H1 (cell line): ENCODE measurements around the gene C21orf91. TPM values are rescaled to one million over a fixed set of nuclear protein-coding genes. Genes with fewer than 3 reads are reported as not detected.

Experiments
- CTCF ChIA-PET: fragments of 300-600 bp; sonication (Branson Sonifier 250); formaldehyde crosslinking; loops from one replicate; lab custom pipeline; 2021; ENCODE audit not compliant: partially characterized antibody; lab: Charles Lee
- POLR2A ChIA-PET: fragments of 300-600 bp; sonication (Branson Sonifier 250); formaldehyde crosslinking; loops from one replicate; lab custom pipeline; 2021; ENCODE audit warnings: inconsistent platforms; ENCODE audit not compliant: partially characterized antibody; lab: Charles Lee
- DNase-seq, 2 experiments: peaks; one replicate each; pipeline versions ENCODE4 v3.0.0 to v3.0.0-alpha.2; 2010 to 2022; ENCODE audit warnings: low spot score in 2 of 2, low read depth in 1 of 2, mixed read lengths in 1 of 2
- FAIRE-seq: peaks from 2 replicates; lab custom pipeline; 2011; peaks lifted over from hg19 to GRCh38; lab: Jason Lieb, UNC
- H2AFZ ChIP-seq: 2 replicates; pipeline ENCODE4 v1.8.1; 2012; ENCODE audit warnings: low read length, inconsistent platforms
- H2AK5ac ChIP-seq: 2 replicates; pipeline ENCODE4 v1.6.1; 2013; ENCODE audit warnings: low read depth, low read length
- H2BK120ac ChIP-seq: replicated peaks from 2 replicates; pipeline ENCODE3; 2013; ENCODE audit warnings: low read depth, low read length, inconsistent platforms
- H2BK12ac ChIP-seq: 2 replicates; pipeline ENCODE4 v1.6.1; 2013; ENCODE audit warnings: low read depth, low read length
- H2BK15ac ChIP-seq: 2 replicates; pipeline ENCODE4 v1.6.1; 2013; ENCODE audit warnings: low read length
- H2BK20ac ChIP-seq: 2 replicates; pipeline ENCODE4 v1.6.1; 2013; ENCODE audit warnings: low read length
- H2BK5ac ChIP-seq: 2 replicates; pipeline ENCODE4 v1.6.1; 2013; ENCODE audit warnings: low read depth, low read length
- H3K14ac ChIP-seq: 2 replicates; pipeline ENCODE4 v1.6.1; 2013; ENCODE audit warnings: inconsistent platforms; ENCODE audit not compliant: insufficient read length
- H3K18ac ChIP-seq: 2 replicates; pipeline ENCODE4 v1.6.1; 2013; ENCODE audit warnings: low read length; ENCODE audit errors: extremely low read depth
- H3K23ac ChIP-seq: 2 replicates; pipeline ENCODE4 v1.6.1; 2013; ENCODE audit warnings: inconsistent platforms; ENCODE audit not compliant: insufficient read length
- H3K23me2 ChIP-seq: 2 replicates; pipeline ENCODE4 v1.6.1; 2013; ENCODE audit warnings: low read depth, low read length
- H3K27ac ChIP-seq: 2 replicates; pipeline ENCODE4 v1.6.1; 2011; ENCODE audit warnings: low read depth, low read length, inconsistent platforms
- H3K27me3 ChIP-seq, 4 experiments: replicated peaks in 1 of 4; 1 replicate in 1 of 4; 2 replicates in 3 of 4; pipeline versions ENCODE4 v1.6.1 to v1.8.1; 2011 to 2013; ENCODE audit warnings: low read length in 3 of 4, mild to moderate bottlenecking in 3 of 4, inconsistent platforms in 2 of 4, mixed read lengths in 2 of 4, moderate library complexity in 1 of 4; ENCODE audit not compliant: control insufficient read depth in 3 of 4, insufficient read depth in 3 of 4; ENCODE audit errors: extremely low read depth in 1 of 4
- H3K36me3 ChIP-seq, 4 experiments: 2 replicates each; pipeline versions ENCODE4 v1.6.1 to v1.8.1; 2011 to 2013; ENCODE audit warnings: mild to moderate bottlenecking in 4 of 4, low read length in 3 of 4, moderate library complexity in 2 of 4, control low read depth in 1 of 4, inconsistent platforms in 1 of 4; ENCODE audit not compliant: insufficient read depth in 4 of 4, control insufficient read depth in 2 of 4
- H3K4ac ChIP-seq: replicated peaks from 2 replicates; pipeline ENCODE3; 2013; ENCODE audit warnings: low read length, low read depth, mixed read lengths, inconsistent platforms; ENCODE audit not compliant: insufficient read length
- H3K4me1 ChIP-seq, 4 experiments: replicated peaks in 1 of 4; 1 replicate in 1 of 4; 2 replicates in 3 of 4; pipeline versions ENCODE4 v1.6.1 to v1.8.1; 2011 to 2013; ENCODE audit warnings: low read length in 3 of 4, inconsistent platforms in 2 of 4, mixed read lengths in 1 of 4; ENCODE audit not compliant: insufficient read depth in 4 of 4, control insufficient read depth in 3 of 4
- H3K4me2 ChIP-seq, 2 experiments: 2 replicates each; pipeline versions ENCODE4 v1.6.1 to v1.8.1; 2011 to 2013; ENCODE audit warnings: low read depth in 2 of 2, low read length in 2 of 2, control low read depth in 1 of 2, inconsistent platforms in 1 of 2, mild to moderate bottlenecking in 1 of 2; ENCODE audit not compliant: insufficient read depth in 1 of 2
- H3K4me3 ChIP-seq, 4 experiments: fragments of 200-600, 300-600 bp in 1 of 4; sonication (generic), shearing (Covaris generic), sonication (Bioruptor Twin) in 1 of 4; 2 replicates each; pipeline versions ENCODE4 v1.5.1 to v1.8.1; 2011 to 2016; ENCODE audit warnings: low read length in 4 of 4, low read depth in 3 of 4, control low read depth in 2 of 4, inconsistent platforms in 2 of 4, mild to moderate bottlenecking in 2 of 4, mixed read lengths in 1 of 4, moderate library complexity in 1 of 4; ENCODE audit not compliant: insufficient read depth in 2 of 4; ENCODE audit errors: extremely low read depth in 1 of 4
- H3K56ac ChIP-seq: replicated peaks from 2 replicates; pipeline ENCODE3; 2013; ENCODE audit warnings: low read depth, mild to moderate bottlenecking, mixed read lengths, low read length, inconsistent platforms; ENCODE audit not compliant: insufficient read length
- H3K79me1 ChIP-seq: 2 replicates; pipeline ENCODE4 v1.6.1; 2013; ENCODE audit warnings: low read depth, low read length, control low read depth
- H3K79me2 ChIP-seq, 2 experiments: 2 replicates each; pipeline versions ENCODE4 v1.6.1 to v1.8.1; 2012 to 2013; ENCODE audit warnings: low read length in 2 of 2, mild to moderate bottlenecking in 2 of 2, inconsistent platforms in 1 of 2; ENCODE audit not compliant: insufficient read depth in 2 of 2, control insufficient read depth in 1 of 2
- H3K9ac ChIP-seq, 4 experiments: replicated peaks in 1 of 4; 1 replicate in 1 of 4; 2 replicates in 3 of 4; pipeline versions ENCODE4 v1.6.1 to v1.8.1; 2011 to 2013; ENCODE audit warnings: low read depth in 3 of 4, low read length in 3 of 4, control low read depth in 2 of 4, mild to moderate bottlenecking in 2 of 4, moderate library complexity in 2 of 4, inconsistent platforms in 1 of 4; ENCODE audit errors: extremely low read depth in 1 of 4
- H3K9me3 ChIP-seq, 2 experiments: 2 replicates each; pipeline versions ENCODE4 v1.6.1 to v1.8.1; 2012 to 2013; ENCODE audit warnings: mild to moderate bottlenecking in 2 of 2, moderate library complexity in 2 of 2, control low read depth in 1 of 2, inconsistent platforms in 1 of 2, low read depth in 1 of 2, low read length in 1 of 2, mixed read lengths in 1 of 2; ENCODE audit not compliant: insufficient read depth in 2 of 2
- H4K20me1 ChIP-seq, 2 experiments: replicated peaks in 1 of 2; 2 replicates each; pipeline versions ENCODE3 to v1.8.1; 2011 to 2013; ENCODE audit warnings: inconsistent platforms in 2 of 2, low read length in 2 of 2, mild to moderate bottlenecking in 1 of 2; ENCODE audit not compliant: insufficient read depth in 2 of 2, control insufficient read depth in 1 of 2
- H4K5ac ChIP-seq: 2 replicates; pipeline ENCODE4 v1.6.1; 2013; ENCODE audit warnings: low read length, low read depth, mixed read lengths, inconsistent platforms; ENCODE audit not compliant: insufficient read length
- H4K8ac ChIP-seq: 2 replicates; pipeline ENCODE4 v1.8.0; 2013; ENCODE audit warnings: mild to moderate bottlenecking, moderate library complexity, low read length, inconsistent platforms; ENCODE audit not compliant: insufficient read depth; ENCODE audit errors: extremely low read depth
- H4K91ac ChIP-seq: replicated peaks from 2 replicates; pipeline ENCODE3; 2013; ENCODE audit warnings: low read length, mixed read lengths, inconsistent platforms; ENCODE audit not compliant: insufficient read length
- ASH2L ChIP-seq: fragments of 200-600, 300-600 bp; sonication (generic); IDR thresholded peaks from one replicate; pipeline ENCODE4 v1.7.1; 2017; ENCODE audit warnings: low read length
- CREB1 ChIP-seq: IDR thresholded peaks from 2 replicates; pipeline ENCODE4 v1.6.1; 2012; ENCODE audit warnings: inconsistent platforms
- CTBP2 ChIP-seq: IDR thresholded peaks from 2 replicates; pipeline ENCODE4 v1.7.0; 2011; ENCODE audit warnings: borderline replicate concordance, mild to moderate bottlenecking, moderate library complexity, mixed read lengths, low read length; ENCODE audit not compliant: insufficient read depth, insufficient read length
- CTCF ChIP-seq, 3 experiments: IDR thresholded peaks; 1 replicate in 2 of 3; 2 replicates in 1 of 3; pipeline versions ENCODE4 v1.5.1 to v1.6.1; 2011; ENCODE audit warnings: low read length in 3 of 3, mild to moderate bottlenecking in 3 of 3, inconsistent platforms in 2 of 3, low read depth in 1 of 3, moderate library complexity in 1 of 3; ENCODE audit not compliant: insufficient read depth in 1 of 3; ENCODE audit errors: control extremely low read depth in 1 of 3
- PHF8 ChIP-seq: fragments of 200-600 bp; sonication (generic); conservative IDR thresholded peaks from 2 replicates; pipeline ENCODE4 v1.7.1; 2012; ENCODE audit warnings: low read depth, mild to moderate bottlenecking, inconsistent platforms, low read length, moderate library complexity
- POU5F1 ChIP-seq: IDR thresholded peaks from 2 replicates; pipeline ENCODE4 v1.6.1; 2011; ENCODE audit warnings: low read depth, mild to moderate bottlenecking, low read length, moderate library complexity
- SIN3A ChIP-seq, 2 experiments: IDR thresholded peaks in 1 of 2; conservative IDR thresholded peaks in 1 of 2; 2 replicates each; pipeline ENCODE4 v1.6.1; 2011 to 2012; ENCODE audit warnings: low read length in 2 of 2, improper control_type of control experiment in 1 of 2, low read depth in 1 of 2, mild to moderate bottlenecking in 1 of 2
- SP2 ChIP-seq: IDR thresholded peaks from 2 replicates; pipeline ENCODE4 v1.6.1; 2012; ENCODE audit warnings: mild to moderate bottlenecking, low read length, inconsistent platforms
- SP4 ChIP-seq: IDR thresholded peaks from 2 replicates; pipeline ENCODE4 v1.6.1; 2012; ENCODE audit warnings: low read length, inconsistent platforms
- TAF7 ChIP-seq: optimal IDR thresholded peaks from 2 replicates; pipeline ENCODE3; 2011; ENCODE audit warnings: low read depth, mild to moderate bottlenecking, inconsistent platforms, low read length, moderate library complexity, borderline replicate concordance
- YY1 ChIP-seq: IDR thresholded peaks from 2 replicates; pipeline ENCODE4 v1.6.1; 2011; ENCODE audit warnings: low read depth, mild to moderate bottlenecking, low read length
- polyA plus RNA-seq, 7 experiments: library from polyadenylated mRNA; depleted of rRNA in 3 of 7; stranded (reverse) in 5 of 7; unstranded in 2 of 7; fragments of >200 nt in 5 of 7; fragments of 200-250 nt in 2 of 7; gene quantifications; 1 replicate in 5 of 7; 2 replicates in 1 of 7; 4 replicates in 1 of 7; pipeline versions ENCODE4 v1.2.1 to v1.2.3, GENCODE V29; 2011 to 2013; ENCODE audit warnings: missing spikeins in 2 of 7, mixed read lengths in 2 of 7
- total RNA-seq: library from RNA; stranded (reverse); fragmentation: NEBNext Ultra II Directional; extraction: Animal tissue kit (Norgen Biotek cat#: 25700); gene quantifications from 2 replicates; pipeline ENCODE4 v1.2.1, GENCODE V29; 2021
- TF ChIP-seq, protein P1 (sequence below): IDR thresholded peaks from 2 replicates; pipeline ENCODE4 v1.6.1; 2012; ENCODE audit warnings: inconsistent platforms

Gene C21orf91
- total and polyA plus RNA-seq, 2 of the 8 experiments (the other 6 are each of a cell fraction or from before 2014, with no cell fraction given) = 4.9 to 33.6 TPM

DNA sequence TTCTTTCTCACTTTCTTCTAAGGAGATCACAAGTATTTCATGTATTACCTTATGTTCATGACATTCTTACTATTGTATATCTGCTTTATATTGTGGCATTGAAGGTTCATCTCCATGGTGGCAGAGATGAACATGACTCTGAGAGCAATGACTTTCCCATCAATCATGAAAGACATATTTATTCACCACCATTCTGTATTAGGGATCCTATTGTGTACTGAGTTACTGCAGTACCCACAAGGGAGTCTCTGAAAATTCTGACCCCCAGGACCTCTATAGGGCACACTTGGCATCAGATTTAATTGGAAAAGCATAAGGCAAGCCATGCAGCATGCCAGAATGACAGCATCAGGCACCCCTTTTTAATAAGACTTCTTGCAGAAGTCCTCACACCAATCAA is 21.9 kb upstream of the C21orf91 start:
- no peaks in the 10 kb centered on the region for H3K27me3 ChIP-seq
- H3K18ac ChIP-seq = no peak overlapping the region
- H3K27ac ChIP-seq = no peak overlapping the region
- no peak overlapping the region for H2BK120ac ChIP-seq
- H4K5ac ChIP-seq = no peak overlapping the region
- no peak overlapping the region for H3K4ac ChIP-seq
- FAIRE-seq = no peak
- H2AK5ac ChIP-seq = no peak overlapping the region
- no peak overlapping the region for H2BK5ac ChIP-seq
- no peak for DNase-seq
- H3K14ac ChIP-seq = no peak overlapping the region
- H3K23me2 ChIP-seq = no peaks in the 10 kb centered on the region
- TF ChIP-seq POU5F1 (no peak), CTBP2 (no peak), CTCF (IDR thresholded peaks at IDR 0.05; ENCODE audit: control extremely low read depth in 1 of 3, insufficient read depth in 1 of 3, low read depth in 1 of 3, low read length in 3 of 3) (no peak), YY1 (no peak), SP2 (no peak), SP4 (no peak), PHF8 (no peak), SIN3A (conservative IDR thresholded peaks at IDR 0.05 in 1 of 2, IDR thresholded peaks at IDR 0.05 in 1 of 2; ENCODE audit: low read depth in 1 of 2, low read length in 2 of 2) (no peak), ASH2L (no peak), TAF7 (no peak), CREB1 (no peak)
- TF ChIP-seq, protein P1, sequence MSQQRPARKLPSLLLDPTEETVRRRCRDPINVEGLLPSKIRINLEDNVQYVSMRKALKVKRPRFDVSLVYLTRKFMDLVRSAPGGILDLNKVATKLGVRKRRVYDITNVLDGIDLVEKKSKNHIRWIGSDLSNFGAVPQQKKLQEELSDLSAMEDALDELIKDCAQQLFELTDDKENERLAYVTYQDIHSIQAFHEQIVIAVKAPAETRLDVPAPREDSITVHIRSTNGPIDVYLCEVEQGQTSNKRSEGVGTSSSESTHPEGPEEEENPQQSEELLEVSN = no peak
- H3K4me1 ChIP-seq = peaks cover 0 to 10% (median 3%) of the 10 kb centered on the region in 4 experiments; a peak in 3 of 7 replicates
- no peak overlapping the region for H2BK15ac ChIP-seq
- ChIA-PET CTCF (no interaction called here), POLR2A (interaction anchor here (1.1 to 1.8 kb wide), 2 partner anchors 22 to 37 kb away, joined by 3 to 5 read pairs; partner anchors contain the start of gene C21orf91)
- no peak overlapping the region for H3K23ac ChIP-seq
- no peak overlapping the region for H4K91ac ChIP-seq
- no peaks in the 10 kb centered on the region for H3K36me3 ChIP-seq
- no peak overlapping the region for H2AFZ ChIP-seq
- no peaks in the 10 kb centered on the region for H4K20me1 ChIP-seq
- no peaks in the 10 kb centered on the region for H3K9me3 ChIP-seq
- no peaks in the 10 kb centered on the region for H3K79me2 ChIP-seq
- H4K8ac ChIP-seq = no peak overlapping the region
- H2BK12ac ChIP-seq = no peak overlapping the region
- H3K4me3 ChIP-seq = no peak overlapping the region
- no peak overlapping the region for H3K56ac ChIP-seq
- H3K79me1 ChIP-seq = no peaks in the 10 kb centered on the region
- H3K4me2 ChIP-seq = no peak overlapping the region
- no peak overlapping the region for H2BK20ac ChIP-seq
- H3K9ac ChIP-seq = no peak overlapping the region
